D721Med (cell line): Measurements from ENCODE around the gene HDAC4.

Experiments
- DNase-seq: peaks from one replicate; pipeline ENCODE4 v3.0.0; 2011; ENCODE audit warnings: low spot score; ENCODE audit not compliant: insufficient read length
- FAIRE-seq: peaks from 2 replicates; lab custom pipeline; 2011; peaks lifted over from hg19 to GRCh38; lab: Jason Lieb, UNC
- CTCF ChIP-seq: IDR thresholded peaks from 2 replicates; pipeline ENCODE4 v1.5.1; 2012; ENCODE audit warnings: mild to moderate bottlenecking, control low read depth; ENCODE audit not compliant: insufficient read depth; ENCODE audit errors: missing control alignments

The HDAC4 gene

GRCh38 chr2:239354132-239354790 is 46.6 kb downstream of the HDAC4 start:
- no peak for DNase-seq
- TF ChIP-seq CTCF, result no peak
- no peak for FAIRE-seq

- TF ChIP-seq CTCF, result no peak
- no peak for FAIRE-seq
Observed at GRCh38 chr2:239353692-239354091, 47.1 kb downstream of the HDAC4 start.

GRCh38 chr2:239351687-239352086 is 49.1 kb downstream of the HDAC4 start:
- no peak for FAIRE-seq
- TF ChIP-seq CTCF, result no peak
- DNase-seq, result no peak

More at GRCh38 chr2:239353692-239354091, 47.1 kb downstream of the HDAC4 start:
- no peak for DNase-seq

DNA sequence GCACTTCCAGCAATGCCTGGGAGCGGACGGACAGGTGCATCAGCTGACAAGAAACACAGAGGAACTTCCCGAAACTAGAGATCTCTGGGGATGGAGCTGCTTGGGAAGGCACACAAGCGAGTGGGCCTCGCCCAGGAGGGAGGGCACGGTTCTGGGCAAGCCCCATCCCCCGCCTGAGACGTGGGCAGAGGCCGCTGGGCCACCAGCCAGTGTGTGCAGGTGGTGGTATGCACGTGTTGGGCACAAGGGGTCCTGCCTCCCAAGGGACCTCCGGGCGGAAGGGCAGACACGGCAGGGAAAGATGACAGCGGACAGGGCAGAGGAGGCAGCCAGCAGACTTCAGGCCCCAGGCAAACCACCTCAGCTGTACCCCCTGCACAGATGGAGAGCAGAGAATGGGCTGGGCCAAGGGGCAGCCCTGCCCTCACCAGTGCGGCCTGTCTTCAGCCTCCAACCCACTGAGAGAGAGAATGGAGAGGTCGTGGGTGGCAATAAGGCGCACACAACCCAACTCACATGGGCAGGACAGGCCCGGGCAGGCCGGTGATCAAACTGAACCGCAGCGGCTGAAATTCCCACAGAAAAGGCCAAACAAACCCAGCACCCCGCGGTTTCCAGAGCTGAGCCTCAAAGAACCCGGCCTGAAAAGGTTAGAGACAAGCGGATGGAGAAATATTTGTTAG is 51.2 kb downstream of the HDAC4 start:
- DNase-seq (no peak), FAIRE-seq (no peak)
- no peak for TF ChIP-seq CTCF

DNA sequence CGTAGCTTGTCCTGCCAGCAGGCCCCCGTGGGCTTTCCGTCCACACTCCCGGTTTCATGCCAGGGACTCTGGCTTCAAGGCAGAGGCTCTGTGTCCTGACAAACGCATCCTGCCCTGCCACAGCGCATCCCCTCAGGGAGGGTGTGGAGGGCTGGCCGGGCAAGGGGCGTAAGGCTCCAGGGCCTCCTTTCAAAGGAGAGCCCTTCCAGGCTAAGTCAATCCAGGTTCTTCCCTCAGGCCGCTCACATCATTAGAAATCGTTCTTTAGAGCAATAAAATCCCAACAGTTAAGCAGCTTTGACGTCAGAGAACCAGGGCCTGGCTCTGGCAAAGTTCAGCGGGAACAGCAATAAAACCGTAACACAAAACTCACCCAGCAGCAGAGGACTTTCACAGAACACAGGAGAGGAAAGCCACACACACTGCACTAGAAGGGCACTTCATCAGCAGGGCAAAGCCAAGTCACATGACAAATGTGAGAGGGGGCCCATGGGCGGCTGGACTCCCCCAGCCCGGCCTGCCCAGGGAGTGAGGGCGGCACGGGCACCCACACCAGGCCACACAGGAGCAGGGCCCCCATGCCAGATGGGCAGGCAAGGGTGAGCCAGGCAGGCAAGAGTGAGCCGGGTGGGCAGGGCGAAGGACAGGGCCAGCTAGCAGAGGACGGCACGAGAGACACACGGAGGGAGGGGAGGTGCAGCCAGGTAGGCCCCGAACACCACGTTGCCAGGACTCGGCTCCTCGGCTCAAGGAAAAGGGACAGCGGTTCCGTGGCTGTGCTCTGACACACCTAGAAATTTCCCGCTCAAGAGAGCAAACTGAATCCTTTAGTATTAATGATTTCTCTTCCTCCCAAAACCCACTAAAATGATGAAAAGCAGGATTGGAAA is 52.0 kb downstream of the HDAC4 start:
- no peak for TF ChIP-seq CTCF
- FAIRE-seq (no peak), DNase-seq (no peak)

DNA sequence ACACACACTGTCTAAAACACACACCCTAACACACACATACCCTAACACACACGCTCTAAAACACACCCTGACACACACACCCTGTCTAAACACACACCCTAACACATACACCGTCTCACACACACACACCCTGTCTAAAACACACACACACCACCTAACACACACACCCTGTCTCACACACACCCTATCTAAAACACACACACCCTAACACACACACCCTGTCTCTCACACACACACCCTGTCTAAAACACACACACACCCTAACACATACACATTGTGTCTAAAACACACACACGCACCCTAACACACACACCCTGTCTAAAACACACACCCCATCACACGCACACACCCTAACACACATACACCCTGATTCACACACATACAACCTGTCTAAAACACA is 54.1 kb downstream of the HDAC4 start:
- no peak for TF ChIP-seq CTCF
- DNase-seq (no peak), FAIRE-seq (no peak)
